GM19193 (cell line): ENCODE data around the gene CACNA2D4.

ENCODE experiments used
- POLR2A ChIP-seq: IDR thresholded peaks from 4 replicates; pipeline ENCODE4 v1.6.1; 2011; ENCODE audit not compliant: insufficient read depth, insufficient read length; ENCODE audit errors: extremely low read depth

The CACNA2D4 gene

DNA sequence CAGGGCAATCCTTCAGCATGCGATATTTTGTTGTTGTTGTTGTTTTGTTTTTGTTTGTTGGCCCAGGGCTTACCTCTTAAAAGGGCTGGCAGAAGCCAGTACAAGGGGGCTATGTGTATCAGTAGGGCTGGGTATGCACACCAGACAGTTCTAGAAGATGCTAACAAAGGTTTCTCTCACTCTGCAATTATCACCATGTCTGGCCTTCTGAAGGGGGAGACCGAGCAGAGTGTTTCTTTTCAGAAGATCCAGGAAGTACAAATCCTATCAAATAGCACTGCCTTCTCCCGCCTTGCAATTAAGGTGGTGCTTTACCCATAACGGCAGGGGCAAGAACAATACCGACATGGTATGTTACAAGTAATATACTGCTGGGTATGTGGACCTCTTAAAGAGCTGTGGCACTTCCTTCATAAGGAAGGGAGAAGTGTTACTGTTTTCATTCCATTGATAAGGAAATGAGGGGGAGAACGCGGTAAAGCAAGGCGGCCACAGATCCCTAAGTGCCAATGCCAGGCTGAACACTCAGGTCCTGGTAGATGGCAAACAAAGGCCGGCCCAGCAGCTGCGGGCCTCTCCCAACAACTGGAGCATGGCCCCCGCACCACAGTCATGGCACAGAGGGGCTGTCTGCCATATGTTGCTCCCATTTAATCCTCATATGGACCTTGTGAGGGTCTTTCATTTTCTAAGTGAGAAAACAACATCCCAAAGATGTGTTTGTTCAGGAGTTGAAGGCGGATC lies 19.2 kb upstream of the CACNA2D4 start:
- TF ChIP-seq POLR2A, result no peak

DNA sequence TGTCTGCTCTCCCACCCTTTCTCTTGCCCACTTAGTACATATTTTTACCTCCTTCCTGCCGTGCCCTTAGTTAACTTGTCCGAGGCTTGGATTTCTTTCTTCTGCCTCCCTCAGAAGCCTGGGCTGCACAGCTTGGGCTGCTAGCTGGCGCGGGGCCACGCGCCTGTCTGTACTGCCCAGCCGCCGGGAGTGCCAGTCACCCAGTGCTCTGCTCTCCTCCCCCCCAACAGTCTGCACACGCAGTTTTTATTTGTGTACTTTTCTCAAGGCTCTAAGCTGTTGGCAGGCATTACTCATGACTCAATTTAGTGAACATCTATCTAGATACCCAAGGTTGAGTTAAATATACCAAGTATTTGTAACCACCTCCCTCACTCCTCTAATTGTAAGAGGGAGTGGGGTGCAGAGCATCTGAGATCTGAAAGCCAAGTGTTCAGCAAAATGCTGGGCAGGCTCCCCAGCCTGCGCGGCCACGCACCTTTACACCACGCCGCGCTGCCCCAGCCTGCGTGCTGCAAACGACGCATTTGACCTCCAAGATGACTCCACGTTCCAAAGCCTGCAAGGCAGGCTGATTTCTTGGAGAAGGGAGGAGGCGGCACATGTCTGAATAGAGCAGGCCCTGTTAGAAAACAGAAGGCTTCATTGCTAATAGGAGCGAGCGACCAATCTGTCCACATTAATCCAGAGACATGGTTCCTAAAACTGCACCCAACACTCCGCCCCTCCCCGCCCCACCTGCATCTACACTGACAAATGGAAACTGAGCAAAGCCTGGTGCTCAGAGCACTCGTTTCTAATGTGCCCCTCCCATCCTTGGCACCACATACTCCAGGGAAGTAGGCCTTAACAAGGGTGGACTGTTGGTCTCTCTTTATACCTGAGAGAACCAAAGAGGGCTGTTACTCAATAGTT lies 18.2 kb upstream of the CACNA2D4 start:
- no peak for TF ChIP-seq POLR2A

DNA sequence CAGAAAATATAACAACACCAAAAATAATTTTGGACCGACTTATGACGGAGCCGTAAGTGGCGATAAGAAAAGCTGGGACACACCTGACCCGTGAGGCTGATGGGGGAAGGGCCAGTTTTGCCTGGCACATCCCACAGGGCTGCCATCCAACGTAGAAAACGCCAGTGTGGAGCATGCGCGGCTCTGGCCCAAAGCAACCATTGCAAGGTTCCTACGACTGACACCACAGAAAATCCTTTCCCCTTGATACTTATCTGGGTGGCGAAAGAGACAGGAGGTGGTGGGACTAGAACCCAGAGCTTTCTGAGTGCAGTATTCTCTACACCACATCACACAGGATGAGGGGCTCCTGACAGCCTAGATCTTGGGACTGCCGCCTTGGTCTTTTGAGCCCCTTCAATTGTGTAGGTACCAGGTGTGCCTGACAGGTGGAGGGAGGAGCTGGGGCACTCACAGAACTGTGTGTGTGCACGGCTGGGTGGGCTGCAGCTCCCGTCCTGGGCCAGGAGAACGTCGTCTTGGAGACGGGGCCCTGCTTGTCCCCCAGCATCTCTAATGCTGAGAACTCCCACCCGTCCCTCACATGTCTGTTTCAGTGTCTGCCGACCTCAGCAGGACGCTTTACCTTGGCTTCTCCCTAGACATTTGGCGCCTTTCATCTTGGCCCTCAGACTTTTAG lies 17.4 kb upstream of the CACNA2D4 start:
- TF ChIP-seq POLR2A, result no peak

DNA sequence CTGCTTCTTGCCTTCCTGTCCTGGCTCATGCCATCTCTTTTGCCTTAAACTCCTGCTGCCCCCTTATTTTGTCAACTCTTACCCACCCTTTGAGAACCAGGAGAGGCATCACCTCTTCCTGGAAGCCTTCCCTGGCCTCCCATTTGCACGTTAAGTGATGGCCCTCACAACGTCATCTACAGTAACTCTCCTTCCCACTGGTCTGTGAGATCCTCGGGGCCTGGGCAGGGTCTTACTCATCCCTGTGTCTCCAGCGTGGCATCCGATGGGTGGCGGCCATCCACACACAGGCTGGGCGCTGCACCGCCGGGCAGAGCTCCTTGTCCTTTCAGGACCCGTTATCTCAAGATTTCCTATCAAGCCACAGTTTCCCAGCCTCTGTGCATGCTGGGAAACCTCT lies 16.8 kb upstream of the CACNA2D4 start:
- TF ChIP-seq POLR2A, result no peak

DNA sequence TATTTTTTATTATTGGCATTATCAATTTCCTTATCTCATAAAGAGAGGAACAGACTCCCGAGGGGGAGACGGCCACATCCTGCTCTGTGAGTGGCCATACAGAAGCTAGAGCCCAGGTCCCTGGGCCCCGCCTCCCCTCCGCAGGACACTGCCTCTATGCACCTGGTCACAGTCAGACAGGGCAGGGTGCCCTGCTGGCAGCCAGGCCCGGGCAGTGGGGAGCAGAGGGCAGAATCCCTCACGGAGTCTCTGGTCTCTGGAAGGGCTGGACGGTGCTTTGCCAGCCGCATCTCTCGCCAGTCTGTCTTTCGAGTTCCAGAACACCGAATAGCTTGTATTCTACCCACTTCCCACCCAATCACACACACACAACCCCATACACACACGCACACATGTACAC lies 16.4 kb upstream of the CACNA2D4 start:
- no peak for TF ChIP-seq POLR2A

DNA sequence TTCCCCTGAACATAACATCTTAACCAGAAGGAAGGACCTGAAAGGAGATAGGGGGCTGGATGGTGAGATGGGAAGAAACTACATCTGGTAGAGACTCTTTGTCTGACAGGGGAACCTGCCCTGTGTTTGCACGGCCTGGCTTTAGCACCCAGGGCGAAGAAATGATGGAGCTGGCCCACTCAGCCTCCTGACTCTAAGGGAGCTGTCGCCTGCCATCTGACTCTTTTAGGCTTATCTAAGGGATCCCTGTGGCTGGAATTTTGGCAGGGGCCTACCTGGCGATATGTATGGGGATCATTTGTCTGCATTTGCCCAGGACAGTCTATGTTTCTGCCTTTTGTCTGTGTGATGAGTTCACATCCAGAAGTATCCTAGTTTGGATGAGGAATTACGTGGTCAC lies 15.6 kb upstream of the CACNA2D4 start:
- no peak for TF ChIP-seq POLR2A

DNA sequence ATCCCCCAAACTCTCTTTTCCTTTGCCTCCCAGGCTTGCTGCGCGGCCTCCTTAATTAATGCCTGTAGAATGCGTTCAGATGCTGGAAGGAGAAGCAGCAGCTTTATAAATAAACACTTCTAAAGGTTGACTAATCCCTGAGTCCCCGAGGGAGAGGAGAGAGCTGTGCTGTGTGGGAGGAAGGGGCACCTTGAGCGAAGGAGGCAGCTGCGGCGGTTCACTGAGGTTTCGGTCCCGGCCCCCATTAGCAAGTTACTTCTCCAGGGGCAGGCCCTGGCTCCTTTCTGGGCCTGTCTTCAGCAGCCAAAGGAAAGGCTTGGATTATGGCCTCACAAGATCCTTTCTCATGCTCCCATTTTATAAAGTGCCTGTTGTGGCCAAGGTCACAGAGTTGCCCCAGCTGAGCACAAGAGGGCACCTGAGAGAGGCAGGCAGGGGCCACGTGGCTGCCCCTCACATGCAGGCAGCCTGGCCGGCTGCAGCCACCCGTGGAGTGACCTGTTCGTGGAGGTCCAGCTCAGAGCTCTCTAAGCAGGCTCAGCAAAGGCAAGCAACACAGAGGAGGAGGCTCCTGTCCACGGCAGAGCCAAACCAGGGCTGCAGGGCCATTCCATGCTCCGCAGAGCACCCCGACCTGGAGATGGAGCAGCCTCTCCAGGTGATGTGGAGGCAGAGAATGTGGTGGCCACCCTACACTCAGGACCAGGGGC lies 15.0 kb upstream of the CACNA2D4 start:
- no peak for TF ChIP-seq POLR2A

DNA sequence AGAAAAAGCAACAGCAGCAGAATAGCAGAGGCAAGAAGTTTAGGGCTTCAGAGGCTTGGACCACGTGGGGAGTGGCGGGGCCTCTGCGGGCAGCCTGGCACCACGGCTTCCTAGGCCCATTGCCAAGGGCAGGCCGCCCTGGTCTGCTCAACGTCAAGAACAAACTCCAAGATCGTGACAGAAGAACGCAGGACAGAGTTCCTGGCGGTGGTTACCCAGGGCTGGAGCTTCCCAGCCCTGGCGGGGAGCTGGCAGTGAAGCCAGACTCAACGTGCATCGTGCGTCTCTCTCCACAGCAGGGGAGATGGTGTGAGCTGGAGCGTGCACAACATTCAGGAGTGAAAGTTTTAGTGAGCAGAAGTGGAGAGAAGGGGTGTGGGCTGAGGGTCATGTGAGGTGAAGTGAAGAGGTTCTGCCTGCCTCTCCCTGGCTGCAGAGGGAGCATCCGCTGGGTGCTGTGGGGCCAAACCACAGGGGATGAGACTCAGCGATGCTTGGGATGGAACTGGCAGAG lies 13.9 kb upstream of the CACNA2D4 start:
- no peak for TF ChIP-seq POLR2A

- no peak for TF ChIP-seq POLR2A
These were observed 13.2 kb upstream of the CACNA2D4 start for GRCh38 chr12:1931642-1932041.

- TF ChIP-seq POLR2A, result no peak
These were observed 12.5 kb upstream of the CACNA2D4 start for GRCh38 chr12:1930803-1931597.

- no peak for TF ChIP-seq POLR2A
These were observed 11.7 kb upstream of the CACNA2D4 start for GRCh38 chr12:1929985-1930802.

DNA sequence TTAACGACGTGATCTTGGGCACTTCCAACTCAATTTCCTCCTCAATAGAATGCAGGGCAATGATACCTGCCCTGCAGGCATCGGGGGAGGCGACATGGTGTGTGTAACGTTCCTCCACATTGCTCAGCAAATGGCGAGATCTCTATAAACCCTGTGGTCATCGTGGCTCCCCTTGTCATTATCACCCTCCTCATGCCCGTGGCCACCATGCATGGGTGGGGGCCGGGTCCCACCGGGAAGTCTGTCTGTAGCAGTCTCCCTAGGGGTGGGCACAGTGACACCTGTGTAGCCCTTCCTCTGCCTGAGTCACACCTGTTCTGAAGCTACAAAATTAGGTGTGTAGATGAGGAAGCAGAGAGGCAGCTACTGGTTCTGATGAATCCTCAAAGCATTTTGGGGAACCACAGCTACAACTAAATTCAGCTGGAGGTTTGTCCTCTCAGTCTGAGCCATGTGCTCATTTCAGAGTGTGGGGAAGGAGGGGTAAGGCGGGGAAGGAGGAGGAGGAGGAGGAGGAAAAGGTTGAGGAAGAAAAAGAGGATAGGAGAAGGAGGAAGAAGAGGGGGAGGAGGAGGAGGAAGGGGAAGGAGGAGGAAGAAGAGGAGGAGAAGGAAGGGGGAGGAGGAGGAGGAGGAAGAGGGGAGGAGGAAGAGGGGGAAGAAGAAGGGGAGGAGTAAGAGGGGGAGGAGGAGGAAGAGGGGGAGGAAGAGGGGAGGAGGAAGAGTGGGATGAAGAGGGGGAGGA lies 11.0 kb upstream of the CACNA2D4 start:
- TF ChIP-seq POLR2A, result no peak
